NCI-H2227 (cell line): ENCODE measurements around the gene POPDC3.

Source experiments
- DNase-seq: peaks from one replicate; lab custom pipeline; 2025; ENCODE audit not compliant: unreplicated experiment; lab: John Stamatoyannopoulos, UW

The POPDC3 gene

GRCh38 chr6:105153676-105154075 is 26.1 kb downstream of the POPDC3 start:
- DNase-seq = no peak

GRCh38 chr6:105152880-105153279 is 26.9 kb downstream of the POPDC3 start:
- DNase-seq = no peak

GRCh38 chr6:105151644-105152043 is 28.2 kb downstream of the POPDC3 start:
- DNase-seq = no peak

- no peak for DNase-seq
These were observed 41.7 kb downstream of the POPDC3 start for GRCh38 chr6:105138141-105138540.

DNA sequence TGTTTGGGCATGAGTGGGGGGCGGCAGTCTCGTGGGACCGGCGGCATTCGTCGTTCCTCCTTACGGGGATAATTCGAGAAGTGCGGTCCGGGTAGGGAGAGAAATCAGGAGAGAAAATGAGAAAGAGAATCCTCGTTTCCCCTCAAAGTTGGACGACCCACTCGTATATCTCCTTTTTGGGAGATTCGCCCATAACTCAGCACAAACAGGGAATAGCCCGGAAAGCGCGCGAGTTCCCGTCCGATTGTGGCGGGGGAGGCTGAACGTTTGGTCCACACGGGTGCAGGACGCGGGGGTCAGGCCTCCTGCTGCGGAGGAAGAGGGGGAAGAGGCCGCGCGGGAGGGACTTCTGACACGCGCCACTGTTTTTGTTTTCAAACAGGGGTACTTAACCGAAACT is 42.4 kb downstream of the POPDC3 start:
- DNase-seq = peak; percentile 10

DNA sequence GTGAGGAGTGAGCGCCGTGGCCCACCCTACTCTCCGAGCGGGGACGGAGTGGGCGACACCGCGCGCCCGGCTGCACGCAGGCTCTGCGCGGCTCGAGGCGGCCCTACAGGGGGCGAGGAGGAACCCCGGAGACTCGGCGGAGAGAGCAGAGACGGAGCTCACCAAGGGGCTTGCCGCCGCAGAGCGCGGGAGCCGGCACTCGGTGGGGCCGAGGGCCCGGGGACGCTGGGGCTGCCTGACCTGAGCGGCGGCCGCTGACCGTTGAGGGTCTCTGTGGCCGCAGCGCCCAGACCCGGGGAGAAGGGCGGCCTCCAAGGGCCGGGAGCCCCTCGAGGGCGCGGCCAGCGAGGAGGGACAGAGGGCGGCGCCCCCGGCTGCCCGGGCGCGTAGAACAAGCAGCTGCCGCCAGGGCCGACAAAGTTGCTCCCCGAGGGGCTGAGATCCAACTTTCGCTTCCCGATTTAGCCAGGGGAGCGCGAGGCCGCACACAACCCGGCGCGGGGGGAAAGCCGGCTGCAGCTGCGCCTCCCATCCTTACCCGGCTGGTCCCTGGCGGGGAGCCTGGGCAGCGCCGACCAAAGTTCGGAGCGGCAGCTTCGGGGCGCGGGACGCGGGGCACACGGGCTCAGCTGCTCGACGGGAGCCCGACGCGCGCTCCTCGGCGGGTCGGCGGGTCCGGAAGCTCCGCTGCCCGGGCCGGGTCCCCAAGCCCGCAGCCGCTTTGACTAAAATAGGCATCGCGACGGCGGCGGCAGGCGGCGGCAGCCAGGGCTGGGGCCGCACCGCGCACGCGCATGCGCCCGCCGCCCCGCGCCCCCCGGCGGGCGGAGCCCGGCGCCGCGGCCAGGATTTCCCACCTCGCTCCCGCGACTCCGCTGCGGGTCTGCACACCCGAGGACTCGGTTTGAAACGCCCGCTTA is 43.1 kb downstream of the POPDC3 start:
- DNase-seq = peak; percentile 70

DNA sequence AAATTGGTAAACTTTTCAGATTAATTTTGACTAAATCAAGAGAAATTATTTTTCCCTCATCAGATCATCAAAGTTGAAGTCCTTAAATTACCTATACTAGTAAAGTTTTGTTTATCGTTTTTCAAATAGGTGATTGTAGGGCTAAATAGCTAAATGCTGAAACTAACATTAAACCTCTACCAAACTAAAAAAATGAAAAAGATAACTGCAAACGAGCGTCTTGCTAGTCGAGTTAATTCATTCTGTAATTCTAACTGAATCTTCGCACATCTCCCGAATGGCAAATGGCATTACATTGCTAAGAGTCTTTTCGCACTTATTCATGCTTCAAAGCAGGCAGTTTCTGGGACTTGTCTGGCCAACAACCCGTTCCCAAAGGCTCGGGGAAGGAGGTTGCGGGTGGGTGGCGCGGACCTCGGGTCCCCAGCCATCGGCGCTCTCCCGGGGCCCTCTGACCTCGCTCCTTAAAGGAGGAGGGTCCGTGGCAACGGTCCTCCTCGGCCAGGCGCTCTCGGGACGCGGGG is 43.8 kb downstream of the POPDC3 start:
- no peak for DNase-seq

DNA sequence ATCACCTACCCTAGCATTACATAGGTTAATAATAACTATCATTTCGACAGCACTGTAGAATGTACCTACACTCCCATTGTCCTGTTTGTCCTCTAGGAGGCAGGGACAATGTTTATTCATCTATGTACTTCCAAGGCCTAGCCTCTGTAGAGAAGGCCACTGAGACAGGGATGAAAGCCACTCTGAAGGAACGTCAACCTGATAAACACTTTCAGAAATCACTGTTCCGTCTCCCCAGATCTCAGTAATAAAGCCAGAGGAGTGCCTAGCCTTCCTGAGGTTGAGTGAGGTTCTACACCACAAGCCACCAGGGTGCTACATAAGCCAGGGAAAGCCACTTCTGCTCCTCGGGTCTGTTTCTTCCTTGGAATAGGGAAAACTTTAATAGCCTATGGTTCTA is 44.8 kb downstream of the POPDC3 start:
- peak; percentile 59 for DNase-seq

DNA sequence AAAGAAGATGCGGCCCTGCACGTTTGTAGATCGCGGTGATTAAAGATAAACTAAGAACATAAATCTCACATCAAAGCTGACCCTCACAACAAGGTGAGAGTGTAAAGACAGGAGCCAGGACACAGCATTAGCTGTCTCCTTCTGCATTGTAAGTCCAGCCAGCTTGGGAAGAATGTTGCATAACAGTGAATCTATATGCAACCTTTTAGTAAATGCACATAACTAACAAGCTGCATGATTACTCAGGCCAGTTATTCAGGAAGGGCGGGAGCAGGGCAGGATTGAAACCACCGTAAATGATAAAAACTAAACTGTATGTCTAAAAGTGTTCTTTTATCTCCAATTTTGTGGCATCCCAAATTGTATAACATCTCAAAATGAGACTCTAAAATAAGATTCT is 57.1 kb downstream of the POPDC3 start:
- no peak for DNase-seq

DNA sequence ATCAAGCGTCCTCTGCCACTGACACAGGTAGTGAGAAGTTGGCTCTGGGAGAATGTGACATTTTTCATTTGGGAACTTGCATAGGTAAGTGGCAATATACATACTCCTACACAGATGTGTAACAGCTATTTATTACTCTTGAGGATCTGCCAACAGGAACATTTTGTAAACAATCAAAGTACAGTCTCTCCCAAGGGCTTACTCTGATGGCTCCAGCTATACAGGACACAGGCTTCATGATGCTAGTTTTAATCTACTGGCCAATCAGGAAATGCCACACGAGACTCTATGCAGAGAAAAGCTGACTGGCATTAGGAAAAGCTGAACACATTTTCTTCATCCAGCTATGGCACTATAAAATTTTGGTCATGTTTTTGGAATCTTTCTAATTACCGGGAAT is 57.8 kb downstream of the POPDC3 start:
- no peak for DNase-seq

GRCh38 chr6:105120570-105120969 is 59.2 kb downstream of the POPDC3 start:
- no peak for DNase-seq

DNA sequence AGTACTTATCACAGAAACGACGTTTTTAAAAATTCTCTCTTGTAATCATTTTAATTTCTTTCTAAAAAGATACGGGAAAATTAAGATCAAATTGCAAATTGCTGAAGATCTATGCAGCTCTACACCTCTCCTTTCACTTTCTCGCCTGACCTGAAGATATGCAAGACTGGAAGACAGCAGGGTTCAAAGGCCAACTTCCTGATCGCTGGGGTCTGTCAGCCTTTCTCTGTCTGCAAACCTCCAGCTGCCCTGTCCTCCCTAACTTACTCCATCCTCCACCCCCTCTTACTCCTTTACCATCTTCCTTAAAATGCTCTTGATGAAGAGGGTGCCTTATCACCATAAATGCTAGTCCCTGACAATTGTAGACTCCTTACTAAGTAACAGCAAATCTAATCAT is 63.7 kb downstream of the POPDC3 start:
- DNase-seq = no peak

- no peak for DNase-seq
These were observed 66.4 kb downstream of the POPDC3 start for GRCh38 chr6:105113422-105113821.

DNA sequence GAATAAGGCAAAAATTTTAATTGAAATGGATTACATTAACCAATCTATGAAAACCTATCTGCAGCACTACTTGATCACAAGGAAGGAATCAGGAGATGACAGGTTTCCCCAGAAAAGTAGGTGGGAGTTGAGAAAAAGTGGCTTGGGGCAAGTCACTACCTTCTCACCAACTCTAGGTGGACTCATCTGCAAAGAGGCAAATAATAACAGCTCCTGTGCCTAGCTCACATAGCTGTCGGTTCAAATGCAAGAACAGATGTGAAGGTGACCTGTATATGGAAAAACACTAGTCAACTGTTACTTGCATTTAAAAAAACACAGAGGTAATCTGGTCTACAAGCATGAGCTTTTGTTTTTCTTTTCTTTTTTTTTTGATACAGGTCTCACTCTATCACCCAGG is 67.2 kb downstream of the POPDC3 start:
- no peak for DNase-seq

DNA sequence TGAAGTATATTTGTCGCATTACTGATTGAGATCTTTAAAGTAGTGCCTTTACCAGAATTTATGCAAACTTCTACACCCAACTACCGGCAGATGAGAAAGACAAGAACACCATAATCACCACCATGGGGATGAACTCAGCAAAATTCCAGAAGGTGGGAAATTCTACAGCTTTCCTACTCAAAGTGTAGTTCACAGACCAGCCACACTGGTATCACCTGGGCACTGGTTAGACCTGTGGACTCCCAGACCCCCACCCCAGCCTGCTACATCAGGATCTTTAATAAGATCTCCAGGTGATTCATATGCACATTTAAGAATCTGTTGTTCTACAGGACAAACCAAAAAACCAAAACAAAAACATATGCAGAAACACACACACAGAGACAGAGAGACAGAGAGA is 67.9 kb downstream of the POPDC3 start:
- no peak for DNase-seq

DNA sequence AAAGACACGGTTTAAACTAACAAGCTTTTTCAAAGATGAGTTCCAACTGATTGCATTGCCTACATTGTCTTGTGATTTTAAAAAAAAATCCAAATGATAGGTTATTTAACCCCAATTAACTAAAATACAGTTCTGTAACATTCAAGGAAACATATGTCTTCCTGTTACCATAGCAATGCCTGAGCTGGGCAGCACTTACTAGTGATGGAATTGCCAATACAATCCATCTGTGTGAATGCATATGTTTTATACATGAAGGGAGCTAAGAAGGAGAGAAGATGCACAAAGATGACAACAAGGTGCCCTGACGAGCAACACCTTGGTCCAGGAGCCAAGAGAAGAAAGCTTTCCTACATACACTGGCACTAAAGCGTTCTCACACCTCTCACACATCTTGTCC is 68.7 kb downstream of the POPDC3 start:
- DNase-seq = no peak

GRCh38 chr6:105109955-105110895 is 69.6 kb downstream of the POPDC3 start:
- DNase-seq = no peak

DNA sequence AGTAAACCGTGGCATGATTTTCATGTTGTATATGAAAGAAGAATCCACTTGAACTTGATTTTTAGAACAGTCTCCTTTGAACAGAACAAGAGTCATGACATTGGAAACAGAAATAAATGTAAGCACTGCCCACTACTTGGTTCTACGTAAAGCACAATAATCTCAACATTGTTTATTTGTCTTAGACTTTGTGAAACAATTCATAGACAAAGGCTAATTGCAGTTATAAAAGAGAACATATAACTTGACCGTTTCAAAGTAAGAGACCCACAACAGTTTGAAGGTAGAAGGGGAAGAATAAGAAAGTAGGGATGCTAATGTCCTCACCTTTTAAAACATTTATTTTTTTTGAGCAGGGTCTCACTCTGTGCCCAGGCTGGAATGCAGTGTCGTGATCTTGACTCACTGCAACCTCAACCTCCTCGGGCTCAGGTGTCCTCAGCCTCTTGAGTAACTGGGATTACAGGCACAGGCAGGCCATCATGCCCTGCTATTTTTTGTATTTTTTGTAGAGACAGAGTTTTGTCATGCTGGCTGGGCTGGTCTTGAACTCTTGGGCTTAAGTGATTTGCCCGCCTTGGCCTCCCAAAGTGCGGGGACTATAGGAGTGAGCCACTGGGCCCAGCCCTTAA is 71.1 kb downstream of the POPDC3 start:
- no peak for DNase-seq
